Karpas-422 (cell line): ENCODE results near the gene KXD1. TPM values are rescaled to one million over a fixed set of nuclear protein-coding genes. Genes with fewer than 3 reads are reported as not detected.

Experiments
- DNase-seq: peaks from one replicate; pipeline ENCODE4 v3.0.0-alpha.2; 2015
- H2AFZ ChIP-seq: fragments of 200-600 bp; sonication (generic); 2 replicates; pipeline ENCODE4 v1.6.1; 2014; ENCODE audit warnings: antibody characterized with exemption, low read length, mixed read lengths
- H3K27ac ChIP-seq: fragments of 200-600 bp; sonication (generic); 2 replicates; pipeline ENCODE4 v1.5.1; 2014; ENCODE audit warnings: mild to moderate bottlenecking, low read length, moderate library complexity
- H3K27me3 ChIP-seq: fragments of 200-600 bp; sonication (generic); 2 replicates; pipeline ENCODE4 v1.6.1; 2014; ENCODE audit warnings: low read length, mixed read lengths
- H3K36me3 ChIP-seq: fragments of 200-600 bp; sonication (generic); 2 replicates; pipeline ENCODE4 v1.6.1; 2014; ENCODE audit warnings: low read length, mixed read lengths; ENCODE audit not compliant: insufficient read depth
- H3K4me1 ChIP-seq: fragments of 200-600 bp; sonication (generic); 2 replicates; pipeline ENCODE4 v1.6.1; 2014; ENCODE audit warnings: mild to moderate bottlenecking, low read length, mixed read lengths
- H3K4me2 ChIP-seq: fragments of 200-600 bp; sonication (generic); 2 replicates; pipeline ENCODE4 v1.6.1; 2014; ENCODE audit warnings: low read length, low read depth, mild to moderate bottlenecking; ENCODE audit not compliant: poor library complexity, severe bottlenecking
- H3K4me3 ChIP-seq: fragments of 200-600 bp; sonication (generic); 2 replicates; pipeline ENCODE4 v1.5.1; 2014; ENCODE audit warnings: mild to moderate bottlenecking, antibody characterized with exemption, low read length, mixed read lengths
- H3K79me2 ChIP-seq: fragments of 200-600 bp; sonication (generic); 2 replicates; pipeline ENCODE4 v1.6.1; 2014; ENCODE audit warnings: mild to moderate bottlenecking, low read length, mixed read lengths
- H3K9ac ChIP-seq: fragments of 200-600 bp; sonication (generic); 2 replicates; pipeline ENCODE4 v1.6.0; 2014; ENCODE audit warnings: low read length
- H3K9me2 ChIP-seq: fragments of 200-600 bp; sonication (generic), shearing (Covaris generic); replicated peaks from 2 replicates; pipeline ENCODE4 v1.6.0; 2014; ENCODE audit warnings: mild to moderate bottlenecking, low read length, moderate library complexity; ENCODE audit not compliant: insufficient read depth
- H3K9me3 ChIP-seq: fragments of 300-700, 200-600 bp; sonication (generic); 2 replicates; pipeline ENCODE4 v1.6.1; 2014; ENCODE audit warnings: low read length, mixed read lengths
- H4K20me1 ChIP-seq: fragments of 200-600 bp; sonication (generic); 2 replicates; pipeline ENCODE4 v1.6.1; 2014; ENCODE audit warnings: mild to moderate bottlenecking, antibody characterized with exemption, low read length, low read depth; ENCODE audit not compliant: insufficient read depth
- total RNA-seq: library from RNA; depleted of rRNA; stranded (reverse); fragments of >200 nt; shearing (Covaris generic); gene quantifications from 2 replicates; pipeline ENCODE4 v1.2.3, GENCODE V29; 2014; ENCODE audit warnings: low replicate concordance

Gene KXD1
- total RNA-seq, 1 experiment from 2014 or later, result 103 TPM

- H3K9me3 ChIP-seq, result no peaks in the 10 kb centered on the region
- no peak overlapping the region for H3K27ac ChIP-seq
- H4K20me1 ChIP-seq, result peaks cover 26% of the 10 kb centered on the region
- peaks cover 12% of the 10 kb centered on the region for H3K4me1 ChIP-seq
- DNase-seq, result no peak
- no peak overlapping the region for H3K9ac ChIP-seq
- no peaks in the 10 kb centered on the region for H3K9me2 ChIP-seq
- no peak overlapping the region for H3K4me2 ChIP-seq
- H3K36me3 ChIP-seq, result peaks cover 26% of the 10 kb centered on the region
- peaks cover 12% of the 10 kb centered on the region for H3K79me2 ChIP-seq
- no peak overlapping the region for H3K4me3 ChIP-seq
- no peaks in the 10 kb centered on the region for H3K27me3 ChIP-seq
- no peak overlapping the region for H2AFZ ChIP-seq
Measured at GRCh38 chr19:18577365-18577914, 19.8 kb downstream of the KXD1 start.

- Histone ChIP-seq H3K4me1 (no peaks in the 10 kb centered on the region), H3K4me2 (no peak overlapping the region), H3K36me3 (peaks cover 1% of the 10 kb centered on the region; the same call in 1 of the 2 replicates), H3K27ac (no peak overlapping the region), H4K20me1 (peaks cover 7% of the 10 kb centered on the region; the same call in 1 of the 2 replicates), H2AFZ (no peak overlapping the region), H3K79me2 (no peaks in the 10 kb centered on the region), H3K9me2 (no peaks in the 10 kb centered on the region), H3K9ac (no peak overlapping the region), H3K27me3 (no peaks in the 10 kb centered on the region), H3K4me3 (no peak overlapping the region), H3K9me3 (no peaks in the 10 kb centered on the region)
- DNase-seq, result no peak
Measured at GRCh38 chr19:18580311-18580710, 22.6 kb downstream of the KXD1 start.

DNA sequence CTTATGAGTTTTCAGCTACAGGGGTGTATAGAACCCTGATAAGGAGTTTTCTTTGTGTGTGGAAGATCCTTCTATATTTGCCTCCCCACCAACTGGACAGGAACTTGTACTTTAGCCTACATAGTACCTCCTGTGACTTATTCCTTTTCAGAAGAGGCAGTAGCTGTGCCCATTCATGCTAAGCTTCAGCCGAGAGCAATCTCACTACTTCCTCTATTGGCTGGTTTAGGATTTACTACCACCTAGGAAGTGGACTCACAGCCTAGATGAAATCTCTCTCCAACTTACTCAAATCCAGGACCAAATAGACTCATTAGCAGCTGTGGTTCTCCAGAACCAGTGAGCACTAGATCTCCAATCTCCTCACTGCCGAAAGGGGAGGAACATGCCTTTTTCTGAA, 28.6 kb downstream of the KXD1 start:
- Histone ChIP-seq H2AFZ (no peak overlapping the region), H3K9me3 (no peaks in the 10 kb centered on the region), H3K27ac (no peak overlapping the region), H3K4me3 (no peak overlapping the region), H3K79me2 (no peaks in the 10 kb centered on the region), H3K4me1 (peaks cover 28% of the 10 kb centered on the region), H3K27me3 (no peaks in the 10 kb centered on the region), H3K4me2 (no peak overlapping the region), H3K36me3 (no peaks in the 10 kb centered on the region), H3K9ac (no peak overlapping the region), H3K9me2 (no peaks in the 10 kb centered on the region), H4K20me1 (no peaks in the 10 kb centered on the region)
- peak; percentile 65 for DNase-seq

- Histone ChIP-seq H3K4me3 (peak overlapping the region; percentile 84; the same call in 1 of the 2 replicates), H3K9ac (peak overlapping the region; percentile 90)
Measured at GRCh38 chr19:18587561-18587960, 29.9 kb downstream of the KXD1 start.

DNA sequence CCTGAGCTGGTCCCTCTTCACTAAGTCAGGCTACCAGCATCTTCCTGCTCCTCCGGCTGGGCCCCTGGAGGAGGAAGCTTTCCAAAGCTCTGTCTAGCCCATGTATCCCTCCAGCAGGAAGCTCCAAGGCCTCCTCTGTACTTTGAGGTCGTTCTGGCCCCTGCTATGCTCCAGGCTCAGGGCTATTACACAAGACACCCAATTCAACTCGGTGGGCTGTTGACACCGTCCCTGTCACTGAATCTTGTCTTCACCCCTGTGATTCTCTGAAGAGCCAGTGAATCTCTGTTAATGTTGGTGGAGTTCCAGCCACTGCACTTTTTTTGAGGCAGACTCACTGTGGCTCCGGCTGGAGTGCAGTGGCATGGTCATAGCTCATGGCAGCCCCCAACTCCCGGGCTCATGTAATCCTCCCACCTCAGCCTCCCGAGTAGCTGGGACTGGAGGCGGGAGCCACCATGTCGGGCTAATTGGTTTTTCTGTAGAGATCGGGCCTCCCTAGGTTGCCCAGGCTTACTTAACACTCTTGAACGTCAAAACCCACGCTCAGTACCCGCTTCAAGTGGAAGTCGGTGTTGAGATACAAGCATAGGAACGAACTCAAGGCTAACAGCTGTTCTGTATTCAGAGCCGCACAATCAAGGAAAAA, 30.4 kb downstream of the KXD1 start:
- H3K27ac ChIP-seq, result peak overlapping the region; percentile 85

More at GRCh38 chr19:18587561-18587960, 29.9 kb downstream of the KXD1 start:
- H3K27ac ChIP-seq, result no peak overlapping the region
- no peak overlapping the region for H2AFZ ChIP-seq
- no peaks in the 10 kb centered on the region for H3K36me3 ChIP-seq
- peak overlapping the region; percentile 96 for H3K4me2 ChIP-seq
- H3K9me3 ChIP-seq, result no peaks in the 10 kb centered on the region
- no peaks in the 10 kb centered on the region for H3K27me3 ChIP-seq
- DNase-seq, result no peak
- H3K4me1 ChIP-seq, result peaks cover 28% of the 10 kb centered on the region
- no peaks in the 10 kb centered on the region for H3K79me2 ChIP-seq
- no peaks in the 10 kb centered on the region for H4K20me1 ChIP-seq
- H3K9me2 ChIP-seq, result no peaks in the 10 kb centered on the region

DNA sequence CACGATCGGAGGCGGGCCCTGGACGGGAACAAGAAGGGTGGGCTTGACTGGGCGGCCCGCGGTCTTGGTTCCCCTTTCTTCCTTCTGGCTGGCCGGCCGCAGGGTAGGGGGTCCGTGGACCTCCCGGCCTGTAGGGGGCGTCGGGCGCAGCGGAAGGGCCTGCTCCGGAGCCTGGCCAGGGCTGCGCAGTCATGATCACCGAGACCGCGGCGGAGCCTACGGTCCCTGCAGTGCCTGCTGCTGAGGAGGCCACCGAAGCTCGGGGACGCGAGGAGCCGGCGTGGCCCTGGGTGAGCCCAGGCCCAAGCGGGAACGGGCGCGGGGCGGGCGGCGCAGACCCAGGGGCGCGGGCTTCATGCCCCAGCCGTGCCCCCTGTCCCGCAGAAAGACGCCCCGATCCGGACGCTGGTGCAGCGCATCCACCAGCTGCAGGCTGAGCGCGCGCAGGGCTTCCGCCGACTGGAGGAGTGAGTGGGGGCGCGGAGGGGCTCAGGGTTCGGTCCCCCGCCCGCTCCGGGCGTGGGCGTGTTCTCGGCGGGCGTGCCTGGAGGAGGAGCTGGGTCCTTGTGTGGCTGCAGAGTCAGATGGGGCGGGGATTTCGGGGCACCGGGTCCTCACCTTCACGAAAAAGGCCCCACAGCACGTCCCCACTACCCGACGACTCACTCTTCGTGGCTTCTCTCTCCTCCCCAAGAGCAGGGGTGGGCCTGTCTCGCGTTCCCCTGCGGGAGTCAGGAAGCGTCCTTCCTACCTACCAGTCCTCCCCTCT, 31.1 kb downstream of the KXD1 start, which contains the start of gene REX1BD:
Gene REX1BD (plus strand): TSS at position 188 of the 769 bp plus-strand sequence. CDS start 4 bp downstream, at position 192.
- no peaks in the 10 kb centered on the region for H3K79me2 ChIP-seq
- no peaks in the 10 kb centered on the region for H3K36me3 ChIP-seq
- no peaks in the 10 kb centered on the region for H3K9me2 ChIP-seq
- peak within 1 kb of the TSS; percentile 96 for H3K4me2 ChIP-seq
- DNase-seq, result peak; percentile 97
- H2AFZ ChIP-seq, result peak within 1 kb of the TSS; percentile 87
- H3K4me1 ChIP-seq, result peaks cover 37% of the 10 kb centered on the region
- peak within 1 kb of the TSS; percentile 90 for H3K9ac ChIP-seq
- no peaks in the 10 kb centered on the region for H3K9me3 ChIP-seq
- peak within 1 kb of the TSS; percentile 85 for H3K27ac ChIP-seq
- H4K20me1 ChIP-seq, result no peaks in the 10 kb centered on the region
- H3K4me3 ChIP-seq, result peak within 1 kb of the TSS; percentile 84
- no peaks in the 10 kb centered on the region for H3K27me3 ChIP-seq

More for the DNA sequence above, 30.4 kb downstream of the KXD1 start:
- DNase-seq, result no peak
- peak overlapping the region; percentile 96 for H3K4me2 ChIP-seq
- peak overlapping the region; percentile 90 for H3K9ac ChIP-seq
- no peaks in the 10 kb centered on the region for H3K36me3 ChIP-seq
- no peaks in the 10 kb centered on the region for H3K9me3 ChIP-seq
- H3K4me3 ChIP-seq, result peak overlapping the region; percentile 84
- peak overlapping the region; percentile 85 for H2AFZ ChIP-seq
- no peaks in the 10 kb centered on the region for H3K9me2 ChIP-seq
- H3K4me1 ChIP-seq, result peaks cover 30% of the 10 kb centered on the region
- no peaks in the 10 kb centered on the region for H3K79me2 ChIP-seq
- H3K27me3 ChIP-seq, result no peaks in the 10 kb centered on the region
- H4K20me1 ChIP-seq, result no peaks in the 10 kb centered on the region

DNA sequence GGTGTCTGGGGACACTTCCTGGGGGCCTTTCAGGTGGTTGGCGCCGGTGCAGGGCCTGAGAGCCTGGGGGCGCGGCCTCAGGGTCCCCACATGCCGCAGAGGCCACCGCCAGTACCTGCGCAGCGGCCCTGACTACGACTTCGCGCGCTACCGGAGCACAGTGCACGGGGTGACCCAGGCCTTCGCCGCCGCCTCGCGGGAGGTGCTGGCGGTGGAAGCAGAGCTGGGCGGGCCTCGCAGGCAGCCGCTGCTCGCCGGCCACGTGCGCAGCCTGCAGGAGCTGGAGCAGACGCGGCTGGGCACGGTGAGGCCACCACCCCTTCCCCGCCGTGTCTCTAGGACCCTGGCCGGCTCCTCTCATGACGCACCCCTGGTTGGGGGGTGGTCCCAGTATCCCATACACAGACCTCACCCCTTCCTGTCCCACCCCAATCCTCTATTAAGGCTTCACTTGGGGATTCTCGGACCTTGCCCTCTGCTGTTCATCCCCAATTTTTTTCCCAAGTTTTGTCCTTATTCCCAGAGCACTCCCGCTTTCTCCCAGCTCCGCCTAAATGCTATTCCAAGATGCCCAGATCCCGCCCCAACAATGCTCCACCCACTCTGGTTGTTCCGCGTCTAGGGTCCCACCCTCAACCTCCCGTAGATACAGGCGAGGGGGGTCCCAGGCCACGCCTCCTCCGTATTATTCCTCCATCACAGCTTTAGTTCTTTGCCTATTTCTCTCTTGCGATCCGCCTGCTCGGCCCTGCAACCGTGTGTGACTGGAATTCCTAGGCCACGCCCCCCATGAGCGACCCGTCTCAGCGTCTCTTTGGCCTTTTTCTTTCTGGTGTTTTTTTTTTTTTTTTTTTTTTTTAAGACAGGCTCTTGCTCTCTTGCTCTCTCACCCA, 32.0 kb downstream of the KXD1 start:
- no peaks in the 10 kb centered on the region for H3K36me3 ChIP-seq
- no peaks in the 10 kb centered on the region for H3K27me3 ChIP-seq
- no peaks in the 10 kb centered on the region for H4K20me1 ChIP-seq
- H3K4me3 ChIP-seq, result peak overlapping the region; percentile 84
- H3K9me3 ChIP-seq, result no peaks in the 10 kb centered on the region
- H3K79me2 ChIP-seq, result no peaks in the 10 kb centered on the region
- peak overlapping the region; percentile 96 for H3K4me2 ChIP-seq
- H2AFZ ChIP-seq, result peak overlapping the region; percentile 87; the same call in 1 of the 2 replicates
- peak; percentile 88 for DNase-seq
- peak overlapping the region; percentile 85 for H3K27ac ChIP-seq
- H3K9me2 ChIP-seq, result no peaks in the 10 kb centered on the region
- peaks cover 43% of the 10 kb centered on the region for H3K4me1 ChIP-seq
- H3K9ac ChIP-seq, result peak overlapping the region; percentile 90
